GM18526 (cell line): ENCODE data around the gene PPP1R27.
A peak's percentile ranks its signal among the peaks of the same experiment; 100 is the strongest.

Experiments
- POLR2A ChIP-seq: IDR thresholded peaks from 3 replicates; pipeline ENCODE4 v1.6.1; 2011; ENCODE audit not compliant: insufficient read length; ENCODE audit errors: extremely low read depth

PPP1R27 gene

DNA sequence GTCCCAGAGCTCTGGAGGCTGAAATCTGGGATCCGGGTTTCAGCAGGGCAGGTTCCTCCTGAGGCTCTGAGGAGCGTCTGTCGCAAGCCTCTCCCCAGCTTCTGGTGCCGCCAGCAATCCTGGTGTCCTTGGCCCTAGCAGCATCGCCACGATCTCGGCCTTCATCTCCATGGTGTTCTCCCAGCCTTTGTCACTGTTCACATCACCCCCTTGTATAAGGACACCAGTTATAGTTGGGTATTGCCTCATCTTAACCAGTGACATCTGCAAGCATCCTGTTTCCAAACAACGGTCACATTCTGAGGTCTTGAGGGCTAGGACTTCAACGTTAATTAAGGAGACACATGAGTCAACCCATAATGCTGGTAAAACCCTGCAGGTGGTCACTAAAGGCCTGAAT lies 2.8 kb upstream of the PPP1R27 start:
- no peak for TF ChIP-seq POLR2A

GRCh38 chr17:81833921-81834830 lies 674 bp downstream of the PPP1R27 start:
- TF ChIP-seq POLR2A, result no peak

DNA sequence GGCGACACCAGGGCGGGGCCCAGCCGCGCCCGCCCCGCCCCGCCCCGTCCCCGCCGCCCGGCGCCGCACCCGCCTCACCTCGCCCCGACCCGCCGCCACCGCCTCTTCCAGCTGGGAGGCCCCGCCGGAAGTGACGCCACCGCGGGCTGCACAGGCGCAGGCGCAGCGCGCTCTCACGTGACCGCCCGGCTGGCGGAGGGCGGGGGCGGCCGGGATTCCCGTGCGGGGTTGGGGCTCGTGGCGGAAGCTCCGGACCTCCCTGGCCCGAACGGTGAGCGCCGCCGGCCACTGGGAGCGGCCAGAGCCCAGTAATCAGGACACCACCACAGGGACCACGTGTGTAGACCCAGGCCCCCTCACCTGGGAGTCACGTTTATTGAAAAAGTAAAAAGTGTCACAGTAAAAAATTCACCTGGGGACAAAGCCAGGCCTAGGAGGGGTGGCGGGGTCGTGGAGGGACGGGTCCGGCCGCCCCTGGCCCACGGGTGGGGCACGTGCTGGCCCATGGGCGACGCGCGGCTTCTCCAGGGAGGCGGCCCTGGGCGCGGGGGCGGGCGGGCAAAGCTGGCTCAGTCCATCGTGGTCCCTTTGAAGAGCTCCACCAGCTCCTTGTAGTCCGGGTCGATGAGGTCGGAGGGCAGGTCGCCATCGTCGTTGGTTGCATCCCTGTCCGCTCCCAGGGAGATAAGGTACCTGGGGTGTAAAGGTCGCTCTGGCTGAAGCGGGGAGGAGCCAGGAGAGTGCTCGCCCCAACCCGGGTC lies 1.5 kb downstream of the PPP1R27 start, which contains the start of gene MCRIP1:
Gene MCRIP1, minus strand, starts transcription at position 132 of the 761 bp plus-strand sequence. CDS start 8,785 bp downstream, outside the sequence.
- TF ChIP-seq POLR2A, result peak; percentile 86

- no peak for TF ChIP-seq POLR2A
These were observed 2.2 kb downstream of the PPP1R27 start for GRCh38 chr17:81832608-81833159.

DNA sequence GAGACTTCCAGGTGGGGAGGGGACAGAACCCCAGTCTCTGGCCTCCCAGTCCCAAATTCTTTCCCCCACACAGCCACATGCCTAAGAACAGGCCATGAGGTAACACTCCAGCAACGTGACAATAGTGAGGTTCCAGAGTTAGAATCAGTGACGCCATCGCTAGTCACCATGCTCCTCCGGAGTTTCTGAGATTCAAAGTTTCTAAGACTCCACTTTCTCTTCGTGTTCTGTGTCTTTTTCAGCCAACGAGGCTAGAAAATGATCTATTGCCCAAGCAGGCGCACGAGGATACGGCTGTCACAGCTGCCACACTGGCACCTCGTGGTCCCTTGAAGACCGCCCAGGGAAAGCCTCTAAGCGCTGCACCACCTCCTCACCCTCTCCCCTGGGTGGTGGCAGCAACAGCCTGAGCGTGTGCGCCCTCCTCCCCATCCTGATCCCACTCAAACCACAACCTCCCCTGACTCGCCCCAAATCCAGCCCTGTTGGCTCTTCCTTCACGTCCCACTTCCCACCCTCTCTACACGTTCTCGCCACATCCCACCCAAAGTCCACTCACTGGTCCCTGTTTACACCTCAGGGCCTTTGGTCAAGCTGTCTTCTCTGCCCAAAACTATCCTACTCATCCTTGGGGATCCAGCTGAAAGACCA lies 2.8 kb downstream of the PPP1R27 start:
- TF ChIP-seq POLR2A, result no peak

DNA sequence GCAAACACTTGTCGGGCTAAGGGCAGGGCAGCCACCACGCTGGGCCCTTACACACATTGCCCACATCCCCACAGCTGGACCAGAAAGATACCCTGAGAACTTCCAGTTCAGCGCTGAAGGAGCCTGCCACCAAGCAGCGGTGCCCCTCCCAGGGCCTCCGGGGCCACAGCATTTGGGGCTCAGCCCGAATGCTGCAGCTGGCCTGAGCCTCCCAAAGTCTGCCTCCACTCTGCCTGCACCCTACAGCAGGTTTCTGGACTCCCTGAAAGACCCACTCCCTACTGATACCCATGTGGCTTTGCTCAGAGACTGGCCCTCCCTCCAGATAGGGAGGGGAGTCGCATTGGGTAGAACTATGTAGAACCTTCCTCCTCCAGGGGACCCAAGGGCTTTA lies 3.3 kb downstream of the PPP1R27 start:
- TF ChIP-seq POLR2A, result no peak

- no peak for TF ChIP-seq POLR2A
These were observed 5.0 kb downstream of the PPP1R27 start for GRCh38 chr17:81829858-81830257.

DNA sequence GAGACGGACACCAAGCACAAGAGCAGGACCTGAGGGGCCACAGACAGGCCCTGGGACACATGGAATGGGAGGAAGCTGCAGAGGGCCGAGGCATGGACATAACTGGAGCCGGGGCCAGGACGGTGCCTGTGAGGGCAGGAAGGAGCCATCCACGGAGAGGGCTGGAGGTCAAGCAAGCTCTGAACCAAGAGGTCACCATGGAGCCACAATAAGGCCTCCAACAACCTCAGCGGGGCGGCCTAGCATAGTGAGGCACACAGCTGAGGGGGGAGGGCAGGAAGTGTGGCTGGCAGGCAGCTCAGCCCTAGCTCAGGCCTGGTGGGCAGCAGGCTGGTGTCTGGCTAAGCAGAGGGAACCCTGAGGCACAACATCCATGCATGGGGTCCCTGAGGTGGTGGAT lies 6.2 kb downstream of the PPP1R27 start:
- no peak for TF ChIP-seq POLR2A

- TF ChIP-seq POLR2A, result no peak
These were observed 8.9 kb downstream of the PPP1R27 start for GRCh38 chr17:81825841-81826466.

DNA sequence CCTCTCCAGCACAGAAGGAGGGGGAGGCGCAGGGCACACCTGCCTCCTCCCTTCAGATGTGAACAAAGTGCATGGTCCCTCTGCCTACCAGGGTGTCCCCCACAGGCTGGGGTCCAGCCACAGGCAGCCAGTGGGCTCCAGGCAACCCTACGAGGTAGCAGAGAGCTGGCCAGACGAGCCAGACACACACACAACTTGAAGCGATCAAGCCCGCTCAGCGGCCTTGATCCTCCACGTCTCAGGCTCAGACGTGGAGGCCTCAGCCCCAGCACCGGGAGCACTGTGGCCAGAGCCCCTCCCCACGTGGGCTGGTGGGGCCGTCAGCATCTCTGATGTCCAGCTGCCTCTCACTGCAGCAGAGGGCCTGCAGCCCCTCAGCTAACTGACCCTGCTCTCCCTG lies 10.3 kb downstream of the PPP1R27 start:
- TF ChIP-seq POLR2A, result no peak

DNA sequence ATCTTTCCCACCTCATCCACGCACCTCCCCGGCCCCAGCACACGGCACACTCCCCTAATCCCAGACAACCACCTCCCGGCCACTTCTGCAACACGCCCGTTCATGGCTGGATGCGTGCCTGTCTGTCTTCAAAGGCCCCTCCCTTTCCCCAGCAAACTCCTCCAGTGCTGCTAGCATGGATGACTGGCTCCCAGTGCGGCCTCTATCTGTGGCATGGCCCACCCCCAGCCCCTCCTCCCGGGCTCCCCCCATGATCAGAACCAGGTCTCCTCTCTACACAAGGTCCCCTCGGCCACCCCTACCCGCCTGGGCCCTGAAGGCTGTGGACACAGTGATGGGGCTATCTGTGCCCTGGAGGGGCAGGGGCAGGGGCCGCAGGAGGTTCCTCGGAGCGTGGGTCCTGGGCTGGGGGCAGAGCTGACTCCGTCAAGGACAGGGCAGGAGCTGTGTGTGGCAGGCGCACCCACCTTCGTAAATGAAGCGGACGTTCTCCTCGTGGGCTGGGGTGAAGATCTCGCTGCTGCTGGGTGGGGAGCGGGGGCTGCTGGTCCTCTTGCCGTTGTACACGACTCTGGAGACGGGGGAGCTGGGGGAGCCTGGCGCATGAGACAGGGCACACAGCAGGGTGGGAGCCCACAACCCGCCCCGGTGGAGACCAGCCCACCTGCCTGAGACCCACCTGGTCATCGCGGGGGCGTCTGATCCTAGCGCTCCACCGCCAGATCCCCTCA lies 10.9 kb downstream of the PPP1R27 start:
- no peak for TF ChIP-seq POLR2A

GRCh38 chr17:81822996-81823819 lies 11.6 kb downstream of the PPP1R27 start:
- TF ChIP-seq POLR2A, result no peak

DNA sequence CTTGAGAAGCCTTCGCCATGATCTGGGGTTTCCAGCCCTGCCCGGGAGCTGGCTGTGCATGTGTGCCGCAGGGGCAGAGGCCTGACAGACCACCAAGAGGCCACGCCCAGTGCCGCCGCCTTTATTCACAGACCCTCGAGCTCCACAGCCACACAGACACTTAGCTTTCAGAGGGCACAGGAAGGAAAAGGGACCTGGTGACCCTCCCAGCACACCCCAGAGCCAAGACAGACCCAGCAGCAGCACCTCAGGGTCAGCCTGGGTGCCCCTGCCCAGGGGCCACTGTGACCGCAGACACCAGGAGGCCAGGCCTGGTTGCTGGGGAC lies 12.6 kb downstream of the PPP1R27 start:
- TF ChIP-seq POLR2A, result no peak
